Measurements from ENCODE around the gene CFH.
"Not testable (repeated sequence)": the region's sequence is repeated elsewhere in the genome, so short reads cannot be mapped to it uniquely, and the experiment has no call there.

Gene CFH

DNA sequence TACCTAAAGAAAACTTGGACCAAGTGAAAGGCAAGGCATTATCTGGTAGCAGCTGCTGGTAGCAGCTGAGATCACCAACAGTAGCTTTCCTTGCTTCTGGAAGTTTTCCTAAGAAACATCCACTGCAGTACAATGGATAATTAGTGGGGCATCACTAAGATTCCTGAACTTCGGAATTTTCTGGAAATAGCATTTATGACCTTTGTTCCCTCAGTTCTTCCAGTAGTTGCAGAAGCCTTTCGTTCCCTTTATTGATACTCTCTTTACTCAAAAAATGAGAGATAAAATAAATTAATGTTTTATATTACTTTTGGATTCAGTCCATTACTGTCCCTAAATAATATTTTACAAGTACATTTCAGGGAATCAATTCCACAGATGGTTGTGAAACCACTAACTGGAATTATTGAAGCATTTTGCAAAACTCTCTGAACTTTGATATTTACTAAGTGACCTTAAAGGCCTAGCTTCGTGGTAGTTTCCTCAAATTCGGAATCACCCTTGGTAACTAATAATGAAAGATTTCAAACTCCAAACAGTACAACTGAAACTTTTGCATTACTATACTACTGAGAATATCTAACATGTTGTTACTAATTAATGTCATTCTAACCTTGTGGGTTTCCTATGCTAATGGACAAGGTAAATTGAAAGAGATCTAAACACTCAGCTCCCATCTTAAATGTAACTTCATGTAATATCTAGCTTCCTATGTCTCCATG is 113.3 kb downstream of the CFH start:
- not testable (repeated sequence) for H3K4me3 Mint-ChIP-seq; H3K9me3 Mint-ChIP-seq; H3K4me1 Mint-ChIP-seq (ENCODE audit: low read depth); H3K27ac Mint-ChIP-seq; H3K27me3 Mint-ChIP-seq; H3K36me3 Mint-ChIP-seq (ENCODE audit: low read depth); DNase-seq

DNA sequence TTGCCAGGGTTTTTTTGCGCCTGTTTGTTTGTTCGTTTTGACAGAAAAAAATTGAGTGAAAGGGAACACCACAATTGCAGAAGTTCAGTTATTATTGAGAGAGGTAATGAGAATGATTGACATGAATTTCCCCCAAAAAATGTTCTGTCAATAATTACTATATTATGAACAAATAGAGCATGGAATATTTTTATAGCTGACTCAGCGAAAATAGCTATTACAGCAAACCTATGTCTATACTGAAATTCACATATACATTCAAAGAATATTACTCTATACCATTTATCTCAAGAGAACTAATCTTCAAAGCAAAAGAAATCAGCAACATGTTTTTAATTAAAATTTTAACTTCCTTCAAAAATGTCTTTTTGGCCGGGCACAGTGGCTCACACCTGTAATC is 118.0 kb downstream of the CFH start:
- H3K9me3 Mint-ChIP-seq; H3K27ac Mint-ChIP-seq; H3K27me3 Mint-ChIP-seq; H3K4me1 Mint-ChIP-seq (ENCODE audit: low read depth); H3K4me3 Mint-ChIP-seq; H3K36me3 Mint-ChIP-seq (ENCODE audit: low read depth); DNase-seq: not testable (repeated sequence)

DNA sequence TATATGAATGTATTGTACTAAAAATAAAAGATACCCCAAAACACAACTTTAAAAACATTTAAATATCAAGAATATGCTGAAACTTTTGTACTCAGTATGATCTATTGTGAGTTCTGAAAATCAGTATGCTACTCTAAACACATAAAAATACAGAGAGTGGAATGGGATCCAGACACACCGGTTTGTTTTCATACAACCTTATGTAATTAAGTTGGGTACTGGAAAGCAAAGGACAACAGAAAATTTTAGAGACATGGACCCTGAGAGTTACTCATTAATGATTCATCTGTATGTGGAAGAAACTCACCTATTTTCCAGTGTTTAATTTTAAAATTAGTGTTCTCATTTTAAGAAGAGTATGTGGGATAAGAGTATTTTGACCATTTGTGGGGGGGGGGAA is 121.9 kb downstream of the CFH start:
- Mint-ChIP-seq H3K4me1 (ENCODE audit: low read depth) (no peaks in the 10 kb centered on the region), H3K36me3 (ENCODE audit: low read depth) (no peaks in the 10 kb centered on the region), H3K27ac (no peak overlapping the region), H3K27me3 (no peaks in the 10 kb centered on the region), H3K9me3 (no peaks in the 10 kb centered on the region), H3K4me3 (no peak overlapping the region)
- DNase-seq: no peak

DNA sequence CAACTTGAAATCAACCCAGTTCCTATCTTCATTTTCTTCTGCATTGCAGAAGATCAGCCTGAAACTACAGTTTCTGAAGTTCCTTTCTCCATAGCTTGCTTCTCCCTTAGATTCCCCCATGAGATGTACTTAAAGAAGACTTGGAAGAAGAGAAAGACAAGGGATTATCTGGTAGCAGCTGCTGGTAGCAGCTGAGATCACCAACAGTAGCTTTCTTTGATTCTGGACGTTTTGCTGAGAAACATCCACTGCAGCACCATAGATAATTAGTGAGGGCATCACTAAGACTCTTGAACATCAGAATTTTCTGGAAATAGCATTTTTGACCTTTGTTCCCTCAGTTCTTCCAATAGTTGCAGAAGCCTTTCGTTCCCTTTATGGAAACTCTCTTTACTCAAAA is 122.3 kb downstream of the CFH start:
- Mint-ChIP-seq H3K9me3 (no peaks in the 10 kb centered on the region), H3K4me3 (no peak overlapping the region), H3K36me3 (ENCODE audit: low read depth) (no peaks in the 10 kb centered on the region), H3K4me1 (ENCODE audit: low read depth) (no peaks in the 10 kb centered on the region), H3K27ac (no peak overlapping the region), H3K27me3 (no peaks in the 10 kb centered on the region)
- DNase-seq: no peak

DNA sequence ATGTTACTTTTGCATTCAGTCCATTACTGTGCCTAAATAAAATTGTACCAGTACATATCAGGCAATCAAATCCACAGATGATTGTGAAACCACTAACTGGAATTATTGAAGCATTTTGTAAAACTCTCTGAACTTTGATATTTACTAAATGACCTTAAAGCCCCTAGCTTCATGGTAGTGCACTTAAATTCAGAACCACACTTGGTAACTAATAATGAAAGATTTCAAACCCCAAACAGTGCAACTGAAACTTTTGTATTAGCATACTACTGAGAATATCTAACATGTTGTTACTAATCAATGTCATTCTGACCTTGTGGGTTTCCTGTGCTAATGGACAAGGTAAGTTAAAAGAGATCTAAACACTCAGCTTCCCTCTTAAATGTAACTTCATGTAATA is 122.8 kb downstream of the CFH start, which contains the start of gene CFHR3:
TSS of gene CFHR3 (plus strand) at position 238 of the 400 bp plus-strand sequence. CDS start at position 285, 47 bp downstream.
- H3K36me3 Mint-ChIP-seq (ENCODE audit: low read depth): no peaks in the 10 kb centered on the region

DNA sequence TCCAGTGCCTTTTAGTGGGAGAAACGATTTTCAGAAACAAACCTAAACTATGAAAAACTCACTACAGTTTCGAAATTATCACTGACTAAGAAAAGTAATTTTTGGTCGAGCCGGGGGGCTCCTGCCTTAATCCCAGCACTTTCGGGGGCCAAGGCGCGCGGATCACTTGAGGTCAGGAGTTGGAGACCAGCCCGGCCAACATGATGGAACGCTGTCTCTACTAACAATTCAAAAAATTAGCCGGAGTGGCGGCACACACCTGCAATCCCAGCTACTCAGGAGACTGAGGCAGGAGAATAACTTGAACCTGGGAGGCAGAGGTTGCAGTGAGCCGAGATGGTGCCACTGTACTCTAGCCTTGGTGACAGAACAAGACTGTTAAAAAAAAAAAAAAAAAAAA is 125.8 kb downstream of the CFH start:
- H3K4me3 Mint-ChIP-seq: no peak overlapping the region
- H3K27ac Mint-ChIP-seq: no peak overlapping the region
- H3K27me3 Mint-ChIP-seq: no peaks in the 10 kb centered on the region
- no peaks in the 10 kb centered on the region for H3K9me3 Mint-ChIP-seq
- no peak for DNase-seq
- no peaks in the 10 kb centered on the region for H3K36me3 Mint-ChIP-seq (ENCODE audit: low read depth)
- H3K4me1 Mint-ChIP-seq (ENCODE audit: low read depth): no peaks in the 10 kb centered on the region

More for the DNA sequence above, 122.8 kb downstream of the CFH start, which contains the start of gene CFHR3:
- no peak for DNase-seq
- H3K4me3 Mint-ChIP-seq: no peak within 1 kb of the TSS
- H3K27me3 Mint-ChIP-seq: no peaks in the 10 kb centered on the region
- H3K4me1 Mint-ChIP-seq (ENCODE audit: low read depth): no peaks in the 10 kb centered on the region
- H3K27ac Mint-ChIP-seq: no peak within 1 kb of the TSS
- H3K9me3 Mint-ChIP-seq: no peaks in the 10 kb centered on the region

DNA sequence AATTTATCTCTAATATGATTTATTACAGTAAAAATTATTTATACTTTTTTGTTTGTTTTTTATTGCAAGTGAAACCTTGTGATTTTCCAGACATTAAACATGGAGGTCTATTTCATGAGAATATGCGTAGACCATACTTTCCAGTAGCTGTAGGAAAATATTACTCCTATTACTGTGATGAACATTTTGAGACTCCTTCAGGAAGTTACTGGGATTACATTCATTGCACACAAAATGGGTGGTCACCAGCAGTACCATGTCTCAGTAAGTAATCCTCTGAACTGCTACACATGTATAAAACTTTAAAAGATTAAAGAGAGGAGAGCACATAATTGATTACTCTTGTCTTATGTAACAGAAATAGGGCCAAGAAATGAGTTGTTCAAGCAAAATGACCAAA is 127.2 kb downstream of the CFH start:
- no peak overlapping the region for H3K27ac Mint-ChIP-seq
- no peak overlapping the region for H3K4me3 Mint-ChIP-seq
- no peaks in the 10 kb centered on the region for H3K27me3 Mint-ChIP-seq
- no peaks in the 10 kb centered on the region for H3K9me3 Mint-ChIP-seq
- no peaks in the 10 kb centered on the region for H3K36me3 Mint-ChIP-seq (ENCODE audit: low read depth)
- no peak for DNase-seq
- H3K4me1 Mint-ChIP-seq (ENCODE audit: low read depth): no peaks in the 10 kb centered on the region

DNA sequence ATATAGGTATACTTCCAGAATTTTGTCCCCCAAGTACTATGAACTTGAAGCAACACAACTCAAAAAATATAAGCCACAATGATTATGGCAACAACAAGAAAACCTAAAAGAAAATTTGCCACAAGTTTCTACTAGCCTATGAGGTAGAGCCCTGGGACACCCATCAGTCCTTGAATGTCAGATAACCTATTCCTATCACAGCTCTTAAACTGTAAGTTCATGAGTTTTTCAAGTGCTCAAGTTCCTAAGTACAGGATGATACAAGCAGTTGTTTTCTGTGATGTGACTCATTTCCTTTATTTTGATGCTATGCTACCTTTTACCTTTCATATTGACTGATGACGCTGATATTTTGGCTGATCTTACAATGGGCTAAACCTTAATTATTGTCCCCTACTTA is 139.4 kb downstream of the CFH start:
- H3K27ac Mint-ChIP-seq; DNase-seq; H3K36me3 Mint-ChIP-seq (ENCODE audit: low read depth); H3K9me3 Mint-ChIP-seq; H3K27me3 Mint-ChIP-seq; H3K4me1 Mint-ChIP-seq (ENCODE audit: low read depth); H3K4me3 Mint-ChIP-seq: not testable (repeated sequence)

DNA sequence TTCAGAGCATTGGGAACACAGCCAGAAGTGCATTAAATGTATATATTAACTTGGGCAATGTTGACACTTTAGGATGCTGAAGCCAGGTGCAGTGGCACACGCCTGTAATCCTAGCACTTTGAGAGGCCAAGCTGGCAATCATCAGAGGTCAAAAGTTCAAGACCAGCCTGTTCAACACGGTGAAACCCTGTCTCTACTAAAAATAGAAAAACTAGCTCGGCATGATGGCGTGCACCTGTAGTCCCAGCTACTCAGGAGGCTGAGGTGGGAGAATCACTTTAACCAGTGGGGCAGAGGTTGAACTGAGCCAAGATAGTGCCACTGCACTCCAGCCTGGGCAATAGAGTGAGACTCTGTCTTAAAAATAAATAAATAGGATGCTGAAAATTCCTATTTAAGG is 142.3 kb downstream of the CFH start:
- H3K9me3 Mint-ChIP-seq; H3K27ac Mint-ChIP-seq; H3K27me3 Mint-ChIP-seq; H3K4me3 Mint-ChIP-seq; H3K4me1 Mint-ChIP-seq (ENCODE audit: low read depth); DNase-seq; H3K36me3 Mint-ChIP-seq (ENCODE audit: low read depth): not testable (repeated sequence)
